HG03135 (cell line): ENCODE results near the gene EEF1AKMT2.
A peak's percentile ranks its signal among the peaks of the same experiment; 100 is the strongest.

Source experiments
- ATAC-seq: cut with Tn5 transposase; IDR thresholded peaks from one replicate; pipeline ENCODE4 v1.9.1; 2021; ENCODE audit warnings: mild to moderate bottlenecking, moderate library complexity; ENCODE audit not compliant: unreplicated experiment

Gene EEF1AKMT2

DNA sequence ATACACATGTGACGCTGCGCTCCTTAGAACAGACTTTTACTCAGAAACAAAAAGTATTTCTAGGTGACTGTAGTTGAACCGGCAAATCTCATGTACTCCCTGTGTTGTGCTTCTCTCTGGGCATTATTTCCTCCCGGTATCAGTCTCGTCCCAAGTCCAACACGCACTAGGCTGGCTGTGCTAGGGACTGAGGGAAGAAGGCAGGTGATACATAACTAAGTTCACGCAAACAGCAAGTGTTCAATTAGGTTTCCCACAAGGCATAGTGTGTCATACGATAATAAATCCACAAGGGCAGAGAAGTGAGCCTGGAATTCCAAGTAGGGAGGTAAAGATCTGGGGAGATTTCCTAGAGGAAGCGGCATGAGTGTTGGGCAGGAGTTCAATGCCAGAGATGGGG is 67.9 kb downstream of the EEF1AKMT2 start:
- ATAC-seq: no peak

DNA sequence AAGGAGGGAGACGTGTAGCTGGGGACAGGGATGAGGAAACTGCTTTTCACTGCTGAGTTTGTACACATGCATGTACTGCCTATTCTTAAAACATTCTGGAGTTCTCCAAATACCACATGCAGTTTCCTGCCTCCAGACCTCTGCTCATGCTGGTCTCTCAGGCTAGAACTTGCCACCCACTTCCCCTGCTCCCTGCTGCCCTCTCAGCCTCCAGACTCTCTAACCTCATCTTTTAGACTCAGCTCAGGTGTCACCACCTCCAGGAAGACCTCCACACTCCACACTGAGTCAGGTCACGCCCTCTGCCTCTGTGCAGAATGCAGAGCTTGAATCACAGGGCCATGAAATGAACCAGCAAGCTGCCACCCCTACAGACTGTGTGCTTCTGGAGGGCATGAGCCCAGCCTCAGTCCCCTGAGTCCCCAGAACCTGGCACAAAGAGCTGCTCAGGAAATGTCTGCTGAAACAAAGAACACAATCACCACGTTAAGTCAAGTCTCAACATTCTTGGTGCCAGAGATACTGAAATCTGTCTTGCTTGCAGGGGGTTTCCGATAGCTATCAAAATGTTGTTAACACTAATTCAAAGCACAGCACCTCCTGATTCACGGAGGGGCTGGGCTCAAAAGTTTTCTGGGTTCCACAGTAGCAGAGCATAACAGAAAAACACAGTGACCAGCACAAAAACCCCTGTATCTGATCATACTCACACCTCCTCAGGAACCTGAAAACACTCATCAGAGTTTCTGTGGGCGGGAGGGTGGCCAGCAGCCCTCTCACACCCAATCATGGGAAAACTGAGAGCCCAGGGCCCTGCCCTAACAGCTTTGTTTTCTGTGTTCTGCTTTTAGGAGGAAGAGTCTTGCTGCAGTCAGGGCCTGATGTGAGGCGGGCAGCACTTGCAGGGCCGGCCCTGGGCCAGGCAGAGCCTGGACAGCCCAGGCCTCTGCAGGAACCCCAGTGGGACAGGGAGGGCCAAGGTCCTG is 68.6 kb downstream of the EEF1AKMT2 start:
- peak; percentile 68 for ATAC-seq

- no peak for ATAC-seq
Observed at GRCh38 chr10:124721330-124722045, 70.2 kb downstream of the EEF1AKMT2 start.

DNA sequence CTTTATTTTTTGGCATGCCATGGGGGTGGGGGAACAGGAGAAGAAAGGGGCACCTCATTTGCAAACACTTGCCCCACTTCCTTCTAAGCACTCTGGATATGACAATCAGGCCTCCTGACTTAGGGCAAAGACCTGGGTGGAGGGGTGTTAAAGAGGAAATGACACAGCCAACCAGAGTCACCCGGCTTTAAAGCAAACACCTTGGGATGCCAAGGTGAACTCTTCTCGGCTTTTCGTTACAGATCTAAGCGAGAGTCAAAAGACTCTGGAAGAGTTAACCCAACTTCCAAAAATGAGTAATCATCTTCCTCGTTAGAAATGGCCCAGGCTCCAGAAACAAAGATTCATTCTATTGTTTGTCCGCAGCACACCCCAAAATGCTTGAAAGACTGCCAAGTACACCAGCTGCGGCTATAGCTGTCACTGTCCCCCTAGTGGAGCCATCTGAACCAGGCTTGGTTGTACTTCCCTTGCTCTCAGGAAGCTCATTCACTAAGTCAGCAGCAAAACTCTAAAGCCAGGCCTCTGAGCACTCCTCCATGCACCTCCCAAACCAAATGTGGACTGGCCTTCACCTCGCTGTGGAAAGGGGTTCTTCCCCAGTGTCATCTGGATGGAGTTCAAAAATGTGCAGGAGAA is 72.4 kb downstream of the EEF1AKMT2 start:
- ATAC-seq: peak; percentile 46

DNA sequence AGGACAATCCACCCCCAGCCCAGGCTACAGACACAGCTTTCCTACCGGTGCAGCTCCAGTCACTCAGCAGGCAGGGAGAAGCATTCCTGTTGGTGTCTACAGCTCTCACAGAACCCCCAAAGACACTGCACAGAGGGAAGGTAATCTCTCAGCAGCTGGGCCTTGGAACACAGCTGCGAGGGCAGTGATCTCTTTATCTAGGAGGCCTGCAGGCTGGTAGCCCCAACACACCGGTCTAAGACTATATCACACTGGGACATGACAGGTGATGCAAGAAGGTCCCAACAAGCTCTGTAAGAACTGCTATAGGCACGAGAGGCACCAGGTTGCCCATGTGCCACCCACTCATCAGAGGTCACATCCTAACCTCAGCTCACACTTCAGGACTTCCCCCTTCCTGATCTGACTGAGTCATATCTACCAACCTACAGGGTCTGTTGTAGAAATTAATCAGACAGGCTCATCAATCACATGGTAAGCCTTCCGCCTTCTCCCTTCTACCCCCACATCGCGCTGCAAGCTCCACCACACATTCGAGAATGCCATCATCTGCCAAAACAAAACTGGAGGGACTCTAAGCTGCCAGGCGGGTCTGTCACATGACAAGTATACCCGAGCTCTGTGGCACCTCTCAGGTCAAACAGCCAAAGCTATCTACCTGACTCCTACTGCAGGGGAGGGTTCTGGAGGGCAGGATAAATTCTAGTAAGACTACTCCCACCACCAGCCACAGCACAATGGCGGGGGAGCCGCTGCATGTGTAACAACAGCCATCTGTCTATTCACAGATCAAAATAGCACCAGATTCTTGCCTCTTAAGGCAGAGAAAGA is 73.6 kb downstream of the EEF1AKMT2 start:
- peak; percentile 49 for ATAC-seq

DNA sequence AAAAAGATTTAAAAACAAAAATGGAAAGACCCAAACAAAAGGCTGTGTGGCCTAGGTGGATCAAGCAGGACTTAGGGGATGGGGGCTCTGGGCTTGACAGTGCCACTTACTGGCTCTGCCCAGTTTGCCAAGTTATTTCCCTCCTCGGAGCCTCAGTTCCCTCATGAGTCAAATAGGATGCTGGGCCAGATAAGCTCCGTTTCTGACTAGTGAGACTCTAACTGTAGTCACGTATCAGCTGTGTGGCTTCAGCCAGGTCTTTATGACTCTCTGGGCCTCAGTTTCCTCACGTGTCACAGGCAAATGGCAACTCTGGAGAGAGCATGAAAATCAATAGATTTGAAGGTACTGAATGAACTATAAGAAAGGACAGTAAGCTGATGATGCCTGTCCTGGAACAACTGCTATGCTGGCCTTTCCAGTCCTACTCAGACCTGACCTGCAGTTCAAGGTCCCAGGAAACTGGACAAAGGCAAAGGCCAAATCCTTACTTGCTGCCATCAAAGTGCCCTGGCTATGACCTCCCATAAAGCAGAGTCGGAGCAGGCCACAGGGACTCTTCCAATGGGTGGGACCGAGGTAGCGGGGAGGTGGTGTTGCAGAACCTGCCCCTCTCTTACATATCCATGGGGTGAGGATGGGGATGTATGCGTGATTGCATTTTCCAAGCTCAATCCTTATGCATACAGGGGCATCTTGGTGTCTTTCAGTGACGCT is 74.5 kb downstream of the EEF1AKMT2 start:
- no peak for ATAC-seq

GRCh38 chr10:124716369-124716768 is 75.3 kb downstream of the EEF1AKMT2 start:
- ATAC-seq: no peak

DNA sequence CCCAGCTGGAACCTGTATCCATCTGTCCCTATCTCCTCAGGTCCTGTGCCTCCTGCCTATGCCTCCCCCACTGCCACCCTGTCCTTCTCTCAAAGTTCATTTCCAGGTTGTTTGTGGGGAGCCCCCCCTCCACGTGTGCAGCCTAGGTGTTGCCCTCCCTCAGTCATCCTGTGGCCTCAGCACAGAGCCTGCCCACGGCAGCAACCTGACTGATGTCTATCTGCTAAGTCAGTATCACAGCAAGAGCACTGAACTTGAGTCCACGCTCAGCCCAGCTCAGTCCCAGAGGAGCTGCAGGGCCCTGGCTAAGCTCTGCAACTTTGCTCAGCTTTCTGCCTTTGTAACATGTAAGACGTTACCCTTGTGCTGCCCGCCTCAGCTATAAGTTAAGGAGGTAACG is 76.2 kb downstream of the EEF1AKMT2 start:
- ATAC-seq: no peak

DNA sequence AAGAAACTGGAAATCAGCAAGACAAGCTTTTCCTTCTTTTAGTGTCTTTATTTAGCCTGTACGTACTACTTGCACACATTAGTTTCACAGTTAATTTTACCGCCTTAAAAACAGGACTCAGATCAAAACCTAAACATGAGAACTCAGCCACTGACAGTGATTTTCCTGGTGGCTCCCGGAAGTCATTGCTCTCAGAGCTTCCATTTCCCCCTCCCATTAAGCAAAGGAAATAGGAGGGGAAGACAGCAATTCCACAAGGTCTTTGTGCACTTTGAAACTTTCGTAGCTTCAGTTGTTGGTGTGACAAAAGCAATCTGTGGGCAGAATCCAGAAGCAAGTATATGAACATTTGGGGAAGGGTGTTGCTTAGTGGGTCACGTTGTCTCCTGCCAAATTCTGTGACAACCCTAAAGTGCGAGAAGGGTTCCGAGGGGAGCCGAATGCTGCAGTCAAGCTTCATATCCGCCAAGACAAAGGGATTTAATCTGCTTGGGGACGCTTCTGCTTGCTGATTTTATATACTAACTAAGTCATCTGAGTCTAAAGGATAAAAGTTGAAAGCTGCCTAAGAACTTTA is 77.9 kb downstream of the EEF1AKMT2 start:
- ATAC-seq: no peak

DNA sequence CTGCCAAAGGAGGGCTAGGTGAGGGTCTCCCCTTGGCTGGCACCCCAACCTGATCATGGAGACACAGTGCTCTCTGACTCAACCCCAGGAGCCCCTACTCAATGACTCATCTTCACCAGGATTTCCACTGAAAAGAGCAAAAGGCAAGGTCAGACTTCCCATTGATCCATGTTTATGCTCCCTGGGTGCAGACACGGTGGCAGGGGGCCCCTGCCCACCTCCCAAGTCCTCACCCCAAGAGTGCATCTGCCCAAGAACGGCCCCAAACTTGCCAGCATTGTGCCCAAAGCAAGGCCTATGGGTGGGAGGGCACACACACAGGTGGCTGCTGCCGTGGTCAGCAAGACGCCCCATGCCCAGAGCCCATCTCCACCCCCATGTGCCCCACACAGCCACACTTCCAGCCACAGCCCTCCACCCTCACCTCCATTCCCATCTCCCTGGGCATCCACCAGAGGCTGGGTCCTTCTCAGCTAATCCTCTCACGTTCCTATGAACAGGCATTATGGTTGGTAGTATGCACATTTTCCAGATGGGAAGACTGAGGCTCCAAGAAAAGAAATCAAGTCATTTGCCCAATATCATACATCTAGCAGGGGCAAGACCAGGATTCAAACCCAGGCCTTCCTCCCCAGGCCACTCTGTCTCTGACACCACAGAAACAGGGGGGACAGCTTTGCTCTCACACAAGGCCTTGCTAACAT is 78.8 kb downstream of the EEF1AKMT2 start:
- ATAC-seq: no peak

- no peak for ATAC-seq
Observed at GRCh38 chr10:124711145-124711544, 80.5 kb downstream of the EEF1AKMT2 start.

DNA sequence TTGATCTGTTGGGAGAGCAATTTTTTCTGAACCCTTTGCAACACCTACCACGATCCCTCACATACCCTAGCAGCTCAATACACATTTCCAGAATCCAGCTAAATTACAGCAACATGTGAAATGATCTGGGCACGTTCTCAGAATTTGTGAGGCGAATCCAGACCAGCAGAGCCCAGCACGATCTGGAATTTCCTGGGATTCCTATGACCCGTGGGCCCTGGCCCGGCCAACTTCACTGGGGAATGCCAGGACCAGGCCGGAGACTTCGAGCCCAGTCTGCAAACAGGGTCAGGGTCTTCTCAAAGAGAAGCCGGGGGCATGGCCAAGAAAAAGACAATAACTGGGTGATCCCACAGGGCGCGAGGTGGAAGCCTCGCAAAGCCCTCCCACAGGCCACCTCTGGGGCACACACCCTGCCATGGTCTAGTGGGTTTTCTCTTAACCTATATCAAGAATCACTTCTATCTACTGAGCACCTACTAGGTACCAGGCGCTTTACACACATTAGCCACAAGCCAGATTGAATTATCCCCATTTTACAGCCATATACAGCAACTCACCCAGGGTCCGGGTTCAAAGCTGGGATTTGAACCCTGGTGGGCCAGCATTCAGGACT is 81.3 kb downstream of the EEF1AKMT2 start:
- ATAC-seq: no peak

DNA sequence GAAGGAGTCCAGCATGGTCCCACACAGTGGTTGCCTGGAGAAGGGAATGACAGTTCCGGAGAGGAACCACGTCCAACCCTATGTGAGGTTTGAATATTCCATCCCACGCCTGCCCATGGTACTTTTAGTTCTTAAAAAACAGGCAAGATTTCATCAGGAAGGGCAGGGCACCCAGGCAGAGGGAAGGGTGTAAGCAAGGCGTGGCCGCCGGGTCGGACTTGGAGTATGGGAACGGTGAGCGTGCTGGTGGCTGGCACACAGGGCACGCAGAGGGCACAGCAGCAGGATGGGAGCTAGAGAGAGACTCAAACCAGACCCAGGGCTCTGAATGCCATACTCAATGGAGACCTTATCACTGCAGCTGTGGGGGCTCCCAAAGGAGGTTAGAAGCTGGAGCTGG is 81.8 kb downstream of the EEF1AKMT2 start:
- ATAC-seq: no peak

- no peak for ATAC-seq
Observed at GRCh38 chr10:124708922-124709520, 82.7 kb downstream of the EEF1AKMT2 start.

GRCh38 chr10:124708246-124708779 is 83.4 kb downstream of the EEF1AKMT2 start:
- ATAC-seq: no peak
